ENCODE measurements around the gene KCNH1. TPM values are rescaled to one million over a fixed set of nuclear protein-coding genes. Genes with fewer than 3 reads are reported as not detected.

KCNH1 gene
- total and polyA plus RNA-seq, 4 donors, result 0.02 to 0.31 TPM; not detected in 2

GRCh38 chr1:210676539-210676938 lies 457.4 kb downstream of the KCNH1 start:
- DNase-seq (no peak), ATAC-seq (ENCODE audit: insufficient read depth, low FRiP score) (no peak)
- 95 to 97% methylated on average over 3 of the region's 3 CpGs for WGBS, 2 donors
- Histone ChIP-seq H3K9ac (ENCODE audit: insufficient read depth in 1 of 2, low read length in 2 of 2) (no peak overlapping the region), H3K27ac (ENCODE audit: low read depth in 1 of 2, low read length in 1 of 2) (no peak overlapping the region), H3K27me3 (ENCODE audit: control insufficient read depth in 3 of 3, insufficient read depth in 3 of 3, low read length in 2 of 3) (no peaks in the 10 kb centered on the region), H3K4me3 (no peak overlapping the region), H3K9me3 (ENCODE audit: control insufficient read depth in 4 of 4, insufficient read depth in 3 of 4, low read length in 3 of 4) (no peaks in the 10 kb centered on the region), H3K36me3 (ENCODE audit: control insufficient read depth in 4 of 4, insufficient read depth in 4 of 4, low read length in 4 of 4) (no peaks in the 10 kb centered on the region), H3K4me1 (ENCODE audit: control insufficient read depth in 5 of 5, insufficient read depth in 5 of 5, low read length in 5 of 5) (no peaks in the 10 kb centered on the region)
- TF ChIP-seq CTCF (IDR thresholded peaks at IDR 0.05; ENCODE audit: control extremely low read depth, extremely low read depth), result no peak

GRCh38 chr1:210674151-210674550 lies 459.8 kb downstream of the KCNH1 start:
- TF ChIP-seq CTCF (IDR thresholded peaks at IDR 0.05; ENCODE audit: control extremely low read depth, extremely low read depth), result no peak
- Histone ChIP-seq H3K4me3 (no peak overlapping the region), H3K9me3 (ENCODE audit: control insufficient read depth in 4 of 4, insufficient read depth in 3 of 4, low read length in 3 of 4) (no peaks in the 10 kb centered on the region), H3K4me1 (ENCODE audit: control insufficient read depth in 5 of 5, insufficient read depth in 5 of 5, low read length in 5 of 5) (no peaks in the 10 kb centered on the region), H3K9ac (ENCODE audit: insufficient read depth in 1 of 2, low read length in 2 of 2) (no peak overlapping the region), H3K27ac (ENCODE audit: low read depth in 1 of 2, low read length in 1 of 2) (no peak overlapping the region), H3K27me3 (ENCODE audit: control insufficient read depth in 3 of 3, insufficient read depth in 3 of 3, low read length in 2 of 3) (no peaks in the 10 kb centered on the region), H3K36me3 (ENCODE audit: control insufficient read depth in 4 of 4, insufficient read depth in 4 of 4, low read length in 4 of 4) (no peaks in the 10 kb centered on the region)
- DNase-seq, result no peak
- ATAC-seq (ENCODE audit: insufficient read depth, low FRiP score), result no peak
- WGBS, 2 donors, result 81 to 89% methylated on average over 3 of the region's 3 CpGs

- ATAC-seq (ENCODE audit: insufficient read depth, low FRiP score), result no peak
- Histone ChIP-seq H3K27me3 (ENCODE audit: control insufficient read depth in 3 of 3, insufficient read depth in 3 of 3, low read length in 2 of 3) (no peaks in the 10 kb centered on the region), H3K4me1 (ENCODE audit: control insufficient read depth in 5 of 5, insufficient read depth in 5 of 5, low read length in 5 of 5) (no peaks in the 10 kb centered on the region), H3K36me3 (ENCODE audit: control insufficient read depth in 4 of 4, insufficient read depth in 4 of 4, low read length in 4 of 4) (no peaks in the 10 kb centered on the region), H3K9ac (ENCODE audit: insufficient read depth in 1 of 2, low read length in 2 of 2) (no peak overlapping the region), H3K9me3 (ENCODE audit: control insufficient read depth in 4 of 4, insufficient read depth in 3 of 4, low read length in 3 of 4) (no peaks in the 10 kb centered on the region), H3K4me3 (no peak overlapping the region), H3K27ac (ENCODE audit: low read depth in 1 of 2, low read length in 1 of 2) (no peak overlapping the region)
- DNase-seq, result peak in 2 of 3 donors; percentile 36 to 59
- TF ChIP-seq CTCF (IDR thresholded peaks at IDR 0.05; ENCODE audit: control extremely low read depth, extremely low read depth), result no peak
Observed at GRCh38 chr1:210669951-210670350, 464.0 kb downstream of the KCNH1 start.

Measured in lung (tissue), 12 donors.